ENCODE measurements around the gene SYDE2.
"Not testable (repeated sequence)": the region's sequence is repeated elsewhere in the genome, so short reads cannot be mapped to it uniquely, and the experiment has no call there.

The SYDE2 gene

GRCh38 chr1:85174503-85174902, 26.3 kb downstream of the SYDE2 start:
- DNase-seq (ENCODE audit: extremely low read depth in 1 of 2, low read depth in 1 of 2), result no peak

DNA sequence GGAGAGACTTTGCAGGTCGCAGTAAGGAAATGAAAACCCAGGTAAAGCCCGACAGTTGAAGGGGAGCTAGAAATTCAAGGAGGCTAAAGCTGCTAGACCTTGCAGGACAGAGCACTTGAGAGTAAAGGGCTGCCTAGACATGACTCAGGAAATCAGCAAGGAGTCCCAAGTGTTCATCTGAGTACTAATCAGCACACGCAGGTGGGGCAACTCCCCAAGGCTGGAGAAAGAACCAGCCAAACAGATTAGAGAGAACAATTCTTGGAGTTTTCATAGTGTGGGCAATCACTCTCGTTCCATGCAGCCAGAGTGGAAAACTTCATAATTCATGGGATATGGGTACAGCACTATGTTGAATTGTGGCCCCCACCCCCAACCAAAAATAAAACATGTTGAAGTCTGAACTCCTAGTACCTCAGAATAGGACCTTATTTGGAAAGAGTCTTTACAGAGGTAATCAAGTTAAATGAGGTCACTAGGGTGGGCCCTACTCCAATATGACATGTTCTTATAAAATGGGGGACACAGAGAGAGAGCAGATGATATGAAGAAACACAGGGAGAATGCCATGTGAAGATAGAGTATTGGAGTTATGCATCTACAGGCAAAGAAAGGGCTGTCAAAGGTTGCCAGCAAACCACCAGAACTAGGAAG, 28.0 kb downstream of the SYDE2 start:
- DNase-seq (ENCODE audit: extremely low read depth in 1 of 2, low read depth in 1 of 2), result no peak

DNA sequence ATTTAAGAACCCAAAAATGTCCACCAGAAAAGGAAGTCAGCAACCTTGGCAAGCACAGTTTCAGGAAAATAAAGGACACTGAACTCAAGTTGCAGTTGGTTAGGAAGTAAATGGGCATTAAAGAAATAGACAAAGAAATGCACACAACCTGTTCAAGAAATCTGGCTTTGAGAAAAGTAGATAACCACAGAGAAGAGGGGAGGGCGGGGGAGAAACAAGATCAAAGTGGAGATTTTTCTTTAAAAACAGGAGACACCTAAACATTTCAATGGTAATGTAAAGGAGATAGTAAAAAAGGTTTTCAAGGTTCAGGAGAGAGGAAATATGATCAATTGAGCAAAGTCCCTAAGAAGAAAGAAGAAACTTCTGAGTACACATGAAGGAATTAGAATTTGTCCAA, 29.1 kb downstream of the SYDE2 start:
- no peak for DNase-seq (ENCODE audit: extremely low read depth in 1 of 2, low read depth in 1 of 2)

- no peak for DNase-seq (ENCODE audit: extremely low read depth in 1 of 2, low read depth in 1 of 2)
Observed at GRCh38 chr1:85168884-85169283, 31.9 kb downstream of the SYDE2 start.

GRCh38 chr1:85166351-85166750, 34.5 kb downstream of the SYDE2 start:
- DNase-seq (ENCODE audit: extremely low read depth in 1 of 2, low read depth in 1 of 2), result no peak

GRCh38 chr1:85158910-85159309, 41.9 kb downstream of the SYDE2 start:
- DNase-seq (ENCODE audit: extremely low read depth in 1 of 2, low read depth in 1 of 2), result no peak

- no peak for DNase-seq (ENCODE audit: extremely low read depth in 1 of 2, low read depth in 1 of 2)
Observed at GRCh38 chr1:85157436-85157835, 43.4 kb downstream of the SYDE2 start.

DNA sequence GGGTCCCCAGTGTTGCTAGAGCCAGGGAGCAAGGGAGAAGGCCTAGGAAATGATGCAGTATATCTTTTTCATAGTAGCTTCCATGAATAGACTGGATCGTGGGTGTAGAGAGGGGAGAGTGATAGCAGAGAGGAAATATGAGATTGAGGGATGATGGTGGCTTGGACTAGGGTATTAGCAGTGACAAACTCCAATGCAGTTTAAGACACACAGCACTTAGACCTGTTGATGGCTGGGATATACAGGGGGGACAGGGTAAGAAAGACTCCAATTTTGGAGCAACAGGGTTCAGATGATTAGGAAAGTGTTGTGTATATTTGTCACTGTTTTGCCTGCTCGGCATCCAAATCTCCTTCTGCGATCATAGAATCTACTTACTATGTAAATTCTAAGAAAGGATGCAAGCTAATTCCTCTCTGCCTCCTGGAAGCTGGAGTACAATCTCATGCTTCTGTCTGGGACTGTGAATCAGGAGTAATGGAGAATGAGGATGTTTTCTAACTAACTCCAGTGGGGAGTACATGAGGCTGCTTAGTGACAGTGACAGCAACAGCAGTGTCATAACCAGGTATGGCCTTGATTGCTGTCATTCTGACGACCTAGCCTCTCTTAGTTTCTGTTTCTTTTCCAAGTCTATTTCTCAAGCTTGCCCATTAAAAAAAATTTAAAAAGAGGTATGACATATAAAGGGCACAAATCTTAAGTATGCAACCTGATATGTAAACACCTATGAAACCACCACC, 47.5 kb downstream of the SYDE2 start:
- no peak for DNase-seq (ENCODE audit: extremely low read depth in 1 of 2, low read depth in 1 of 2)

- no peak for DNase-seq (ENCODE audit: extremely low read depth in 1 of 2, low read depth in 1 of 2)
Observed at GRCh38 chr1:85151446-85151845, 49.4 kb downstream of the SYDE2 start.

- no peak for DNase-seq (ENCODE audit: extremely low read depth in 1 of 2, low read depth in 1 of 2)
Observed at GRCh38 chr1:85149805-85150204, 51.0 kb downstream of the SYDE2 start.

DNA sequence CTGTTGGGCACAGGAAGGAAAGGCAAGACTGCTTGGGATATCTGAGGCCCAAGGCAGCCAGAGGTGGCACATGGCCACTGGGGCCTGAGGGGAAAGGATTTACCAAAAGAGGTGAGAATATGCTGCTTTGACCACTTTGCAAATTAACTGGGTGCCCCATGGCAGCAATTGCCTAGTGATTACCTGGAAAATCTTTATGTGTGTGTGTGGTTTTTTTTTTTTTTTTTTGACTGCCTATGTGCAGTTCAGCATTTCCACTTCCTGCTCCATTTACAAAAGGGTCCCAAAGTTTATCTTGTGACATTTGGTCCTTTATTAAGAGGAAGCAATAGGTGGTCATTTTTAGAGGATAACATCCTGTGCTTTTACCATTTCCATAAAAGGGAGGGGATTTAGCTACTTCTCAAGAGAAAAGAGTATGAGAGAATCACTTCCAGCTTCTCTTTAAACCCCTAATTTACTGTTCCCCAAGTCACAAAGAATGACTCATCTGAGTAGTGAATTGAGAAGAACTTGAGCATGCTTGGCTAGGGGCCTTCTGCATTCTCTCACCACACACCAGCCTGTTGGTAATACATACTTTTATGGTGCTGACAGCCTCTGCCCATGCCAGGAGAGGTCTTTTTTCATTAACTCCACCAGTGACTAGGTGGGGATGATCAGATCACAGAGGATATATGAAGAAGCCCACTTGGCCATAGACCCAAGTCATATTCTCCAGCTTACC, 52.1 kb downstream of the SYDE2 start:
- DNase-seq (ENCODE audit: extremely low read depth in 1 of 2, low read depth in 1 of 2), result no peak

GRCh38 chr1:85146972-85147359, 53.9 kb downstream of the SYDE2 start:
- DNase-seq (ENCODE audit: extremely low read depth in 1 of 2, low read depth in 1 of 2), result no peak

DNA sequence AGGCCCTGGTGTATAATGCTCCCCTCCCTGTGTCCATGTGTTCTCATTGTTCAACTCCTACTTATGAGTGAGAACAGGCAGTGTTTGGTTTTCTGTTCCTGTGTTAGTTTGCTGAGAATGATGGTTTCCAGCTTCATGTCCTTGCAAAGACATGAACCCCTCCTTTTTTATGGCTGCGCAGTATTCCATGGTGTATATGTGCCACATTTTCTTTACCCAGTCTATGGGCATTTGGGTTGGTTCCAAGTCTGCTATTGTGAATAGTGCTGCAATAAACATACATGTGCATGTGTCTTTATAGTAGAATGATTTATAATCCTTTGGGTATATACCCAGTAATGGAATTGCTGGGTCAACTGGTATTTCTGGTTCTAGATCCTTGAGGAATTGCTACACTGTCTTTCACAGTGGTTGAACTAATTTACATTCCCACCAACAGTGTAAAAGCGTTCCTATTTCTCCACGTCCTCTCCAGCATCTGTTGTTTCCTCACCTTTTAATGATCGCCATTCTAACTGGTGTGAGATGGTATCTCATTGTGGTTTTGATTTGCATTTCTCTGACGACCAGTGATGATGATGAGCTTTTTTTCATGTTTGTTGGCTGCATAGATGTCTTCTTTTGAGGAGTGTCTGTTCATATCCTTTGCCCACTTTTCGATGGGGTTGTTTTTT, 54.4 kb downstream of the SYDE2 start:
- DNase-seq (ENCODE audit: extremely low read depth in 1 of 2, low read depth in 1 of 2), result not testable (repeated sequence)

DNA sequence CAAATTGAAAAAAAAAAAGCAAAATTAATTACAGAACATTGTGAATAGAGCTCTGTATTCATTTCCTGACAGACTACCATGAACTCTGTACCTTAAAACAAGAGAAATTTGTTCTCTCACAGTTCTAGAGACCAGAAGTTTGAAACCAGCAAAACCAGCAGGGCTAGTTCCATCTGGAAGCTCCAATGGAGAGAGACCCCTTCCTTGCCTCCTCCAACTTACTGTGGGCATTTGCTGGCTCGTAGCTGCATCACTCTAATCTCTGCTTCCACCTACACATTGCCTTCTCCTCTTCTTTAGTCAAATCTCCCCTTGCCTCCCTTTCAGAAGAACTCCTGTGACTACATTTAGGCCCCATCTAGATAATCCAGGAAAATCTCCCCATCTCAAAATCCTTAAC, 56.5 kb downstream of the SYDE2 start:
- no peak for DNase-seq (ENCODE audit: extremely low read depth in 1 of 2, low read depth in 1 of 2)

DNA sequence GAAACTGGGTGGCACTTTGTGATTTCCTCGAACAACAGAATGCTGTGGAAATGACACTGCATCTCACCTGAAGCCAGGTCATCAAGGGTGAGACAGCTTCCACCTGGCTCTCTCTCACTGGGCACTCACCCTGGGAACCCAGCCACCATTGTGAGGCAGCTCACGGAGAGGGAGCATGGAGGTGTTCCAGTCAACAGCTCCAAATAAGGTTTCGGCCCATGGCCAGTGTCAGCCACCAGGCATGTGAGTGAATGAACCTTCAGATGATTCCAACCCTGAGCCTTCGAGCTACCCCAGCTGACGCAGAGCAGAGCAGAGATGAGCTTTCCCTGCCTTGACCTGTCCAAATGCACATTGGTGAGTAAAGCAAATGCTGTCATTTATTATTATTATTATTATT, 58.1 kb downstream of the SYDE2 start:
- DNase-seq (ENCODE audit: extremely low read depth in 1 of 2, low read depth in 1 of 2), result no peak

DNA sequence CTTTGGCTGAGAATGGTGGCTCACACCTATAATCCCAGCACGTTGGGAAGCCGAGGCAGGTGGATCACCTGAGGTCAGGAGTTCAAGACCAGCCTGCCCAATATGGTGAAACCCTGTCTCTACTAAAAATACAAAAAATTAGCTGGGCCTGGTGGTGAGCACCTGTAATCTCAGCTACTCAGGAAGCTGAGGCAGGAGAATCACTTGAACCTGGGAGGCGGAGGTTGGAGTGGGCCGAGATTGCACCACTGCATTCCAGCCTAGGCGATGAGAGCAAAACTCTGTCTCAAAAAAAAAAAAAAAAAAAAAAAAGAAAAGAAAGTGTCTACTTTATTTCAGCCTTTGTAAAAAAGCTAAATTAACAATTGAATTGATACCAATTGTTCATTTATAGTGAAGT, 62.4 kb downstream of the SYDE2 start:
- DNase-seq (ENCODE audit: extremely low read depth in 1 of 2, low read depth in 1 of 2), result not testable (repeated sequence)

DNA sequence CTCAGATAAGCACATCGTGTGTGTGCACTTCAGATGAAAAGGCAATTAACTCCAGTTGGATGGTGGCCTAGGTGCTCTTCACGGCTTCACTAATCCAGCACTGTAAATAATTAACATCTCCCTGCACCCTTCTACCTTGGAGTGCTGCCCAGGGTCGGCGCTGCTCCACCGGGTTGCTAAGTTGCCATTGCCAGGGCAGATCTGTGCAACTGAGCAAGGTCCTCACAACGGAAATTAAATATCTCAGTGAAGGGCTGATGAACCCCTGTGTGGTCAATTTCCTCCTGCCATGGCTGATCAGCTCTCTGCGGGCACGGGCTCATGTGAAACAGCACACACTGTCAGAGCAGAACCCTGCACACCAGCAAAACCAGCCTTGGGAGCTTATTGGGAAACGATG, 63.2 kb downstream of the SYDE2 start:
- no peak for DNase-seq (ENCODE audit: extremely low read depth in 1 of 2, low read depth in 1 of 2)

DNA sequence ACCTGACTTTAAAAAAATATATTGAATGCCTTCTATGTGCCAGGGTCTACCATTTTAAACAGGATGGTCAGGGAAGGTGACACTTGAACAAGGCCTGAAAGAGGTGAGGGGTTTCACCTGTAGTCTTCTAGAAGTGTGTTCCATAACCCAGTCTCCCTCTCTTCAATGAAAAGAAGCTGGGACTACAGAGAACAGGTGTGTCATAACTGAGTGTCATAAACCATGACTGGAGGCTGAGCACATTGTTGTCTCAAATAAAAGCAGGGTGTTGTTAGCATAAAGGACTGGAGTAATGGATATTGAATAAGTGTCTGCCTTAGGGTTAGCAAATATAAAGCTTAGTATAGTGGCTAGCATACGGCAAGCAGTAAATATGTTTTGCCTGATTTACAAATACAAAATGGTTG, 65.4 kb downstream of the SYDE2 start:
- no peak for DNase-seq (ENCODE audit: extremely low read depth in 1 of 2, low read depth in 1 of 2)

- DNase-seq (ENCODE audit: extremely low read depth in 1 of 2, low read depth in 1 of 2), result no peak
Observed at GRCh38 chr1:85134583-85135391, 66.0 kb downstream of the SYDE2 start.

DNA sequence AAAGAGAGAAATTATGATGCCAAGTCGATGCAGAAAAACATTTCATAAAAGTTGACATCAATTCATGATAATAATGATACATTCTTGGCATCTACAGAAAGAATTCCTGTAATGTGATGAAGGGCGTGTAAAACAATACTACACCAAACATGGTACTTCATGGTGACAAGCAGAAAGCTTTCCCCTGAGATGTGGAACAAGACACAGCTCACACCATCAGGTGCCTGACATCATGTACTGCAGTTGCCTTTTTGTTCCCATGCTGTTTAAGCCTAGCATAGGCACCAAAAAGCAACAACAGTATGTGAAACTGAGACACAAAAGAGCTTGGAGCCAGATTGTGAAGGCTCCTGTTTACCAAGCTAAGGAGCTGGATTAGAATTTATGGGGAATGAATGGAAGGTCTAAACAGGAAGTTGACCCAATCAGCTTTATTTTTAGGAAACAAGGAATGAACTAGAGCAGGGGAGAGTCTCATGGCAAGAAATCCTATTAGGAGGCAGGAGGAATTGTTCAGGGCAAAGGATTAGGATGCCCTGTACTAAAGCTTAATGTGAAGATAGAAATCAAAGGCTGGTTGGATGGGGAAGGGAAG, 67.2 kb downstream of the SYDE2 start:
- no peak for DNase-seq (ENCODE audit: extremely low read depth in 1 of 2, low read depth in 1 of 2)

Measured in activated CD8-positive, alpha-beta memory T cell treated with anti-CD3 and anti-CD28 coated beads for 1 hour (primary cell).